Duodenal mucosa (tissue), 2 donors: ENCODE data around the gene MYO5C.

Source experiments
- H3K27ac ChIP-seq: one replicate; pipeline ENCODE4 v1.7.0; 2013; ENCODE audit warnings: low read depth, low read length
- H3K27me3 ChIP-seq, 2 donors: one replicate each; pipeline ENCODE4 v1.7.0; 2013; ENCODE audit warnings: low read length in 2 of 2, control low read depth in 1 of 2; ENCODE audit not compliant: insufficient read depth in 2 of 2, control insufficient read depth in 1 of 2
- H3K36me3 ChIP-seq, 2 donors: one replicate each; pipeline ENCODE4 v1.7.0; 2013; ENCODE audit warnings: low read length in 2 of 2, control low read depth in 1 of 2; ENCODE audit not compliant: insufficient read depth in 2 of 2, control insufficient read depth in 1 of 2
- H3K4me1 ChIP-seq, 2 donors: one replicate each; pipeline ENCODE4 v1.7.0; 2013; ENCODE audit warnings: low read length in 2 of 2, control low read depth in 1 of 2; ENCODE audit not compliant: insufficient read depth in 2 of 2, control insufficient read depth in 1 of 2
- H3K4me3 ChIP-seq, 2 donors: one replicate each; pipeline ENCODE4 v1.7.0; 2013; ENCODE audit warnings: low read length in 2 of 2, low read depth in 1 of 2
- H3K9ac ChIP-seq, 2 donors: one replicate each; pipeline ENCODE4 v1.7.0; 2013; ENCODE audit warnings: low read length in 2 of 2, low read depth in 1 of 2
- H3K9me3 ChIP-seq, 2 donors: one replicate each; pipeline ENCODE4 v1.7.0; 2013; ENCODE audit warnings: low read length in 2 of 2, control low read depth in 1 of 2; ENCODE audit not compliant: control insufficient read depth in 1 of 2

Gene MYO5C

DNA sequence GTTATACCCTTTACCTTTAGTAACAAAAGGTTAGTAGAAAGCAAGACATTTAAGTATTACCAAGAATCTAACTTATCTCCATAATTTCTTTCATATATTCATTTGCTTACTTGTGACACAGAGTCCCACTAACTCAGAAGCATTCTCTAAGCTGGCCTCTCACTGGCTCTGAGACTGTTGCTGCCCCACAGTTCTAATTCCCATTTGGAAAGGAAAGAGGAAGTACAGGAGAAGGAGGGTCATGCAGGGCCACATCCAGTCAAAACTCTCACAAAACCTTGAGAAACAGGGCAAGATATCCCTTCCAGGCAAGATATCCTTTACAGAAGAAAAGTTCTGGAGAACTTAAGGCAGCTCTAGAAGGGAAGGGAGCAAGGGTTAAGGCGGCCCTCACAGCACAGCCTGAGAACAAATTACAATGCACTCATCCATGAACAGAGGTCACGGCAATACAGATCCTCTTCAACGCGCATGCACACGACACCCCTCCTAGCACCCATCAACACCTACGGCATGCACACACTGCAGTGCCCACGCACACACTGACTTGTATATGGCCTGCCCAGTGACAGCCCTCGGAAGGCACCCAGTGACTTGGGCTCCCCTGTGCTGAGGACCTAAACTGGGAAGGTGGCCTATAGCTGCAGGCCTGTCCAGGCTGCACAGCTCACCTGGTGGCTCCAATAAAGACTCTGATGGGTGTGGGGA lies 13.0 kb upstream of the MYO5C start:
- H3K4me1 ChIP-seq: no peaks in the 10 kb centered on the region
- no peak overlapping the region for H3K9ac ChIP-seq
- H3K9me3 ChIP-seq: no peaks in the 10 kb centered on the region
- no peak overlapping the region for H3K4me3 ChIP-seq
- H3K27ac ChIP-seq: no peak overlapping the region
- no peaks in the 10 kb centered on the region for H3K27me3 ChIP-seq
- H3K36me3 ChIP-seq: no peaks in the 10 kb centered on the region

DNA sequence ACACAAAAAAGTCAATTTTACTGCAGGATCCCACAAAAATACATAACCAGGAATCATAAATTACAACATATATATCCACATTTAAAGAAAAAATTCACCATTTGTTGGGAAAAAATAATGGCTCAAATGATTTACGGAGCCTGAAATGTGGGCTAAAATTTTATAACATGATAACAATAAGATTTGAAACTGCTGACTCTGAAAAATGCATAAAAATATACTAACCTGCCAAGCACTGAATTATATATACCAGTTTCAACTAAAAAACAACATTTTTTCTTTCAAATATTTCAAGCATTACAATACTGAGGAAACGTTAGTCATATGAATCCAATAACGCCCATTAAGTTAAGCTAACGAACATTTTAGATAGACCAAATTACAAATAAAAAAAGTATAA lies 12.2 kb upstream of the MYO5C start:
- no peak overlapping the region for H3K27ac ChIP-seq
- no peaks in the 10 kb centered on the region for H3K27me3 ChIP-seq
- no peak overlapping the region for H3K9ac ChIP-seq
- H3K36me3 ChIP-seq: no peaks in the 10 kb centered on the region
- no peaks in the 10 kb centered on the region for H3K4me1 ChIP-seq
- no peak overlapping the region for H3K4me3 ChIP-seq
- no peaks in the 10 kb centered on the region for H3K9me3 ChIP-seq

DNA sequence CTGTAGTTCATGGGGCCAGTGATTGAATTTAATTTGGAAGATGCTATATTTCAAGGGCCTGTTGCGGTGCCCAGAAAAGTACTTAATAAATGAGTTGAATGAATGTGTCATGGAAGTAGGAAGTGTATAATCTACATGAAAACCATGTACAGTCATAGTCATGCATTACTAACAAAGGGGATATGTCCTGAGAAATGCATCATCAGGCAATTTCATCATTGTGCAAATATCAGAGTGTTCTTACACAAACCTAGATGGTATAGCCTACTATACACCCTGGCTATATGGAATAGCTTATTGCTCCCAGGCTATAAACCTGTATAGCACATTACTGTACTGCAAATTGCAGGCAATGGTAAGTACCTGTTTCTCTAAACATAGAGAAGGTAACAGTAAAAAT lies 10.7 kb upstream of the MYO5C start:
- Histone ChIP-seq H3K36me3 (no peaks in the 10 kb centered on the region), H3K27me3 (no peaks in the 10 kb centered on the region), H3K27ac (no peak overlapping the region), H3K9ac (no peak overlapping the region), H3K4me3 (no peak overlapping the region), H3K4me1 (no peaks in the 10 kb centered on the region), H3K9me3 (no peaks in the 10 kb centered on the region)

DNA sequence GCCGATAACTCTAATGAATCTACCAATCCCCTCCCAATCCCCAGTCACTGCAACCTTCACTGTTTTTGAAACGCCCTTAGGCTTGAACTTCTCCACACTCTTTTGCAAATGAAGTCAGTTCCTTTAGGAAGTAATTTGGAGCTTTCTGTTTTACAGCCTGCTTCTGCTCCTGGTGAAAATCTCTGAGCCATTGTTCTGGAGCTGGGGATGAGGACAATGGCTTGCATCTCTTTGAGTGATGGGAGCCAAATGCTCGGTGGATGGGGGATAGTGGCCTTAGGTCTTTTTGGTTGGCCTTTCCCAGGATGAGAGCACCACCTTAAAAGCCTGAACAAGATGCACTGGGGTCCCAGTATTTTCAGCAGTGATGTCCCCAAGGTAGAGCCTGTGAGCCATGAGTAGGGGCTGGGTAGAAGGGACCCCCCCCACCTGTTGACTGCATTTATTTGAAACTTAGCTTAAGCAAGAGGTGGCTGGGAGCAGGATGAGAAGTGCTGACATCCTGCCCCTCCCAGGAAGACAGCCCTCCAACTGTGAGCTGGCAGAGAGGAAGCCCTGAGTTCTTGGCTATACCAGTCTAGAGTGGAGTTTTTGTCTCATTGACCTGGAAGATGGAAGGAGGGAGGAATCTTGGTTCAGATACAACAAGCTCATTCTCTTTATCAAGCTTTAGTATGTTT lies 7.6 kb upstream of the MYO5C start:
- H3K27me3 ChIP-seq: no peaks in the 10 kb centered on the region
- no peaks in the 10 kb centered on the region for H3K9me3 ChIP-seq
- no peaks in the 10 kb centered on the region for H3K36me3 ChIP-seq
- H3K4me1 ChIP-seq: no peaks in the 10 kb centered on the region
- H3K9ac ChIP-seq: no peak overlapping the region
- H3K27ac ChIP-seq: no peak overlapping the region
- H3K4me3 ChIP-seq: no peak overlapping the region

DNA sequence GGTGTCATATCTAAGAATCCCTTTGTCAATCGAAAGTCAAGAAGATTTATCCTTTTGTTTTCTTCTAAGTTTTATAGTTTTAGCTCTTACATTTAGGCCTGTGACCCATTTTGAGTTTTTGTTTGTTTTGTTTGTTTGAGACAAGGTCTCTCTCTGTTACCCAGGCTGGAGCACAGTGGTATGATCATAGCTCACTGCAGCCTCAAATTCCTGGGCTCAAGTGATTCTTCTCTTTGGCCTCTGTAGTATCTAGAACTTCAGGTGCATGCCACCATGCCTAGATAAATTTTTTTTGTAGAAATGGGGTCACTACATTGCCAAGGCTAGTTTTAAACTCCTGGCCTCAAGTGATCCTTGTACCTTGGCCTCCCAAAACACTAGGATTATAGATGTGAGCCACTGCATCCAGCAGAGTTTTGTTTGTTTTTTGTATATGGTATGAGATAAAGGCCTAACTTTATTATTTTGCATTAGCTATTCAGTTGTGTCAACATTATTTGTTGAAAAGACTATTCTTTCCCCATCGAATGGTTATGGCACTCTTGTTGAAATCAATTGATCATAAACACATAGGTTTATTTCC lies 5.8 kb upstream of the MYO5C start:
- Histone ChIP-seq H3K36me3 (no peaks in the 10 kb centered on the region), H3K4me1 (no peaks in the 10 kb centered on the region), H3K9me3 (no peaks in the 10 kb centered on the region), H3K9ac (no peak overlapping the region), H3K27me3 (no peaks in the 10 kb centered on the region), H3K4me3 (no peak overlapping the region), H3K27ac (no peak overlapping the region)

DNA sequence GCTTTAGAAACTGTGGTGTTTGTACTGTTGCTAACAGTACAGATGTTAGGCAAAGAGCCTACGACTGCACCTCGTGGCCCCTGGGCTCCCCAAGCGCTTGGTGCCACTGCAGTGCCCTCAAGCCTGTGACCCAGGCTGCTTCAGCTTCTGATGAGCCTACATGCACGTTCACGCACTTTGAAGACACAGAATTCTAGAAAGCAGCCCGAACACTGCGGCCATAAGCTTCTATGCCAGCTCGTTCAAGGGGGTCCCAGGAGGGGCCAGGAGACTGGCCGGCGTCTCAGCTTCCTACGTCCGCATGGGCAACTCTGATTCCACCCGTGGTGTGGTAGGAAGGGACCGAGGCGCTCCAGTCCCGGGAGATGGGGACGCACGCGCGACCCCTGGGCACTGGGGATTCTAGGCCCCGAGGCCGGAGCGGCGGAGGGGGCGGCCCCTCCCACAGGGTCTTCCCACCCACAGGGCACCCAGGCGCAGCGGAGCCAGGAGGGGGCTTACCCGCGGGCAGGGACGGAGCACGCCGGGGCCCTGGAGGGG lies 653 bp downstream of the MYO5C start:
- Histone ChIP-seq H3K9ac (peak overlapping the region; percentile 61 to 64), H3K36me3 (no peaks in the 10 kb centered on the region), H3K27me3 (peaks cover 0 to 4% of the 10 kb centered on the region in 2 donors), H3K4me1 (peaks cover 3 to 22% of the 10 kb centered on the region in 2 donors), H3K27ac (no peak overlapping the region), H3K4me3 (peak overlapping the region; percentile 70 to 71), H3K9me3 (no peaks in the 10 kb centered on the region)

DNA sequence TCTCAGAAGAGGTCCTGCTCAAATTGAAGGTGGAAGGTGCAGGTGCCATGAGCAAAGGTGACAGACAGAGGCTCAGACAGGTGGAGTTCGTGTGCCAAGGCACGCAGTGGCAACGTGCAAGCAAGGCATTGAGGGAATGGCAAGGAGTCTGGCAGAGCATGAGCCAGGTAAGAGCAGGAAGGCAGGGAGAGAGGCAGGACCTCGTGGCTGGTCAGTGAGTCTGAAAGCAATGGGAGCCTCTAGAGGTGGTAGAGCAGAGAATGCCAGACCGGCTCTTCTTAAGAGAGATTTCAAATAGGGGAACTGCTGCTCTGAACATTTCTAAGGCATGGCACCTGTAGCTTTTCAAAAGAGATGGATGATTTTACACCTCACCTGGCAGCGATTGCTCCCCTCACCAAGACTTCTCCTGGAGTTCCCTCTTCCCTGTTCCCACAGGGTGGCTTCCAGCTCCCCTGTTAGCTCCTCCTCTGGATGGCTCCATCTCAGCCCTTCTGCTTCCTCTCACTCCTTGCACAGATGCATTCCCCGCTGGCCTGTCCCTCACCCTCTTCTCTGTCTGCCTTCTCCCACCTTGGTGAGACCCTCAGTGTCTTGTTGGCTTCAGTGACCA lies 2.7 kb downstream of the MYO5C start:
- Histone ChIP-seq H3K27me3 (peaks cover 0 to 4% of the 10 kb centered on the region in 2 donors), H3K4me1 (peaks cover 22 to 42% of the 10 kb centered on the region in 2 donors), H3K9ac (no peak overlapping the region), H3K4me3 (no peak overlapping the region), H3K9me3 (no peaks in the 10 kb centered on the region), H3K27ac (no peak overlapping the region), H3K36me3 (no peaks in the 10 kb centered on the region)

DNA sequence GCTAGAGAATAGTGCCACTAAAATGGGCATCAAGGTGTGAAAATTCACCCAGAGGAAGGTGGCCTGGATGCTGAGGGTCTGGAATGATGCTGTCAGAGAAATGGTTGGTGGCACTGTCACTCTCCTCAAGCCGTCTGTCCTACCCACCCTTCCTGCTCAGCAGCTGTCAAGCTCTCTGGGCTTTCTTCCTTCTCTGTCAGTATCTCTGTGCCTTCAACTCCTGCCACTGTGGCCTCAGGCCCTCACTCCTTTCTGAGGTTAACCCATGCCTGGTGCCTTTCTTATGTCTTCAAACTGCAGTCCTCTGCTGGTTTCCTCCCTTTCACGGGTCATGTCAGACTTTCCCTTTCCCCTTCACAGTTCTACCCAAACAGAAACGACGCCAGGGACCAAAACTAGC lies 4.4 kb downstream of the MYO5C start:
- no peaks in the 10 kb centered on the region for H3K9me3 ChIP-seq
- no peaks in the 10 kb centered on the region for H3K36me3 ChIP-seq
- H3K9ac ChIP-seq: no peak overlapping the region
- peaks cover 31 to 44% of the 10 kb centered on the region in 2 donors for H3K4me1 ChIP-seq
- H3K27ac ChIP-seq: no peak overlapping the region
- H3K4me3 ChIP-seq: no peak overlapping the region
- H3K27me3 ChIP-seq: peaks cover 0 to 4% of the 10 kb centered on the region in 2 donors

DNA sequence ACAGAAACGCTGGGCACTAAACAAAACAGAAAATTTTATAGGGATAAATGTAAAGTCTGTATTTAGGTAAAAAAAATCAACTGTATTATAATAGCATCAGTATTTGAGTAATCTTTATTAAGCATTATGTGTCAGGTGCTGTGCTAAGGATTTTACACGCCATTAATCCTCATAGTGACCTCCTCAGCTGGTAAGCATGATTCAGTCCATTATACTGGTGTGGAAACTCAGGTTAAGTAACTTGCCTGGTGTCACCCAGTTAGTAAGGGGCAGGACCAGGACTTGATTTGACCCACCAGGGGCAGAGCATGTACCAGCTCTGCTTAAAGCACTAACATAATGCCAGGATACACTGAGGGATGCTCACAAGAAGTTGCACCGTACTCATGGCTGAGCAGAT lies 4.8 kb downstream of the MYO5C start:
- no peak overlapping the region for H3K4me3 ChIP-seq
- H3K27ac ChIP-seq: no peak overlapping the region
- no peaks in the 10 kb centered on the region for H3K36me3 ChIP-seq
- no peak overlapping the region for H3K9ac ChIP-seq
- H3K4me1 ChIP-seq: peaks cover 31 to 44% of the 10 kb centered on the region in 2 donors
- no peaks in the 10 kb centered on the region for H3K9me3 ChIP-seq
- peaks cover 0 to 4% of the 10 kb centered on the region in 2 donors for H3K27me3 ChIP-seq

DNA sequence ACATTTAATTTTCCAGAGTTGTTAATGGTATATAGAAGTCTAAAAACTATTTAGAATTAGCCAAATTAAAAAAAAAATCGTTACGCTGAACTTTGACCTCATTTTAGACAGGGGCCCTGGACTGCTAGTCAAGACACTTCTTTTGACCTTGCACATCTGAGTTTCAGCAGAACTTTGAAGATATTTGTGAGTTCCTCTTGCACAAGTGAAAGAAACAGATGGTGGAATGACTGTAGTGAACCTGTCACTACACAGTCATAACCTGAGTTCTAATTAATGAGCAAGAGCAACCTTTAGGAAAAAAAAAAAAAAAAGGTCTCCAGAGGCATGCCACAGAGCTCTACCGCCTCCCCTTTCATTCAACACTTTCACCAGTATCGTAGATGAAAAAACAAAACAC lies 5.3 kb downstream of the MYO5C start:
- no peak overlapping the region for H3K9ac ChIP-seq
- no peak overlapping the region for H3K27ac ChIP-seq
- H3K4me1 ChIP-seq: peaks cover 31 to 44% of the 10 kb centered on the region in 2 donors
- no peaks in the 10 kb centered on the region for H3K9me3 ChIP-seq
- H3K27me3 ChIP-seq: peaks cover 0 to 4% of the 10 kb centered on the region in 2 donors
- H3K36me3 ChIP-seq: no peaks in the 10 kb centered on the region
- no peak overlapping the region for H3K4me3 ChIP-seq
